K562 (cell line): ENCODE results near the gene IQCN. TPM values are rescaled to one million over a fixed set of nuclear protein-coding genes. Genes with fewer than 3 reads are reported as not detected.

Source experiments
- ADNP ChIP-seq: fragments of 200-800 bp; sonication (Bioruptor generic); IDR thresholded peaks from 2 replicates; pipeline ENCODE4 v1.6.1; 2016; ENCODE audit warnings: missing genetic modification characterization, missing compliant biosample characterization
- ATF2 ChIP-seq: sonication (generic); formaldehyde crosslinking; IDR thresholded peaks from 2 replicates; pipeline ENCODE4 v1.8.1; 2022; ENCODE audit warnings: missing genetic modification reagents
- BCL6 ChIP-seq: fragments of 250-450 bp; sonication (Bioruptor Pico); IDR thresholded peaks from 2 replicates; pipeline ENCODE4 v1.4.0; 2020
- CCAR2 ChIP-seq: fragments of 200-400 bp; formaldehyde crosslinking; IDR thresholded peaks from 2 replicates; pipeline ENCODE4 v1.6.1; 2017; ENCODE audit warnings: mild to moderate bottlenecking, low read depth, low read length
- CREB5 ChIP-seq: fragments of 250-450 bp; sonication (Bioruptor Pico); IDR thresholded peaks from 2 replicates; pipeline ENCODE4 v1.5.0; 2020; ENCODE audit warnings: mild to moderate bottlenecking
- ETV5 ChIP-seq: sonication (generic); formaldehyde crosslinking; IDR thresholded peaks from 2 replicates; pipeline ENCODE4 v1.4.0; 2020; ENCODE audit warnings: low read depth, mild to moderate bottlenecking, missing genetic modification reagents
- FIP1L1 ChIP-seq: fragments of 200-400 bp; formaldehyde crosslinking; IDR thresholded peaks from 2 replicates; pipeline ENCODE4 v1.6.1; 2018; ENCODE audit warnings: mild to moderate bottlenecking, low read depth, low read length; ENCODE audit not compliant: poor library complexity, severe bottlenecking
- FOXJ2 ChIP-seq: fragments of 200-800 bp; sonication (Bioruptor generic); IDR thresholded peaks from 2 replicates; pipeline ENCODE4 v1.6.1; 2016; ENCODE audit warnings: missing genetic modification characterization, missing compliant biosample characterization
- FOXJ3 ChIP-seq: sonication (generic); formaldehyde crosslinking; IDR thresholded peaks from 2 replicates; pipeline ENCODE4 v1.4.0; 2020; ENCODE audit warnings: mild to moderate bottlenecking, missing genetic modification reagents
- GABPB1 ChIP-seq: sonication (generic); formaldehyde crosslinking; IDR thresholded peaks from 2 replicates; pipeline ENCODE4 v1.8.0; 2022; ENCODE audit warnings: mild to moderate bottlenecking, missing genetic modification reagents
- HLTF ChIP-seq: fragments of 450-650 bp; IDR thresholded peaks from 2 replicates; pipeline ENCODE4 v1.6.1; 2016
- KDM2B ChIP-seq: fragments of 250-450 bp; sonication (Bioruptor Pico); IDR thresholded peaks from 2 replicates; pipeline ENCODE4 v1.8.0; 2021; ENCODE audit warnings: mild to moderate bottlenecking, moderate library complexity
- MCM5 ChIP-seq: fragments of 450-650 bp; IDR thresholded peaks from 2 replicates; pipeline ENCODE4 v1.6.1; 2016; ENCODE audit warnings: low read depth
- PATZ1 ChIP-seq: fragments of 250-450 bp; sonication (Bioruptor Pico); IDR thresholded peaks from 2 replicates; pipeline ENCODE4 v1.5.0; 2020; ENCODE audit warnings: mild to moderate bottlenecking, borderline replicate concordance
- PHB2 ChIP-seq: fragments of 450-650 bp; IDR thresholded peaks from 2 replicates; pipeline ENCODE4 v1.6.1; 2017; ENCODE audit warnings: low read depth
- SMARCB1 ChIP-seq: IDR thresholded peaks from 2 replicates; pipeline ENCODE4 v1.6.1; 2011; ENCODE audit warnings: improper control_type of control experiment, low read depth; ENCODE audit not compliant: insufficient read length
- SREBF1 ChIP-seq: fragments of 150-350 bp; IDR thresholded peaks from 2 replicates; pipeline ENCODE4 v1.6.1; 2014; ENCODE audit warnings: antibody characterized with exemption, low read depth, low read length, borderline replicate concordance
- STAT5B ChIP-seq: fragments of 250-450 bp; sonication (Bioruptor Pico); IDR thresholded peaks from 2 replicates; pipeline ENCODE4 v1.8.0; 2021; ENCODE audit warnings: mild to moderate bottlenecking, inconsistent platforms
- TCF7 ChIP-seq: sonication (generic); IDR thresholded peaks from 2 replicates; pipeline ENCODE4 v1.6.1; 2016; ENCODE audit warnings: antibody characterized with exemption, borderline replicate concordance
- ZBTB1 ChIP-seq: sonication (generic); formaldehyde crosslinking; IDR thresholded peaks from 2 replicates; pipeline ENCODE4 v1.8.1; 2023; ENCODE audit warnings: missing genetic modification reagents, low read depth, mild to moderate bottlenecking, borderline replicate concordance
- ZBTB17 ChIP-seq: fragments of 450-650 bp; formaldehyde crosslinking; IDR thresholded peaks from 2 replicates; pipeline ENCODE4 v1.4.0; 2020; ENCODE audit warnings: mild to moderate bottlenecking
- ZBTB9 ChIP-seq: fragments of 450-650 bp; formaldehyde crosslinking; IDR thresholded peaks from 2 replicates; pipeline ENCODE4 v1.4.0; 2020; ENCODE audit warnings: mild to moderate bottlenecking, moderate library complexity
- ZC3H11A ChIP-seq: IDR thresholded peaks from 2 replicates; pipeline ENCODE4 v1.6.1; 2012; ENCODE audit warnings: low read depth, low read length, improper control_type of control experiment
- ZNF695 ChIP-seq: fragments of 450-650 bp; formaldehyde crosslinking; IDR thresholded peaks from 2 replicates; pipeline ENCODE4 v1.4.0; 2020; ENCODE audit warnings: mild to moderate bottlenecking, moderate library complexity
- ZNF780A ChIP-seq: fragments of 250-450 bp; sonication (Bioruptor Pico); IDR thresholded peaks from 2 replicates; pipeline ENCODE4 v1.5.0; 2021; ENCODE audit warnings: mild to moderate bottlenecking
- polyA plus RNA-seq, 8 experiments: library from polyadenylated mRNA; depleted of rRNA in 4 of 8; stranded (reverse) in 5 of 8; unstranded in 3 of 8; fragments of >200 nt; fragmentation: Nextera tagmentation in 2 of 8; fragmentation: Illumina TruSeq in 1 of 8; extraction: Ambion mirVana in 2 of 8; extraction: Trizol in 1 of 8; gene quantifications; 2 replicates each; pipeline versions ENCODE4 v1.2.1 to v1.2.3, GENCODE V29; 2011 to 2014; ENCODE audit warnings: inconsistent platforms in 1 of 8, missing spikeins in 1 of 8
- total RNA-seq, 7 experiments: library from RNA; depleted of rRNA in 6 of 7; stranded (reverse); fragments of >200 nt in 6 of 7; fragmentation: Illumina TruSeq in 2 of 7; extraction: Trizol in 2 of 7; gene quantifications; 2 replicates each; pipeline versions ENCODE4 v1.2.1 to v1.2.3, GENCODE V29; 2011 to 2021; ENCODE audit warnings: low replicate concordance in 1 of 7

Gene IQCN
- total and polyA plus RNA-seq, 9 of the 15 experiments (the other 6 are each of a cell fraction or from before 2014, with no cell fraction given): 0.01 to 0.07 (median 0.04) TPM; not detected in 3

- TF ChIP-seq ZBTB9 (CRISPR knock-in tag) (no peak), CREB5 (CRISPR knock-in tag) (no peak), ZNF780A (CRISPR knock-in tag) (no peak), ZBTB17 (no peak), ZC3H11A (no peak), ATF2 (CRISPR knock-in tag) (no peak), PATZ1 (CRISPR knock-in tag) (no peak), PHB2 (no peak), ZBTB1 (CRISPR knock-in tag) (no peak), BCL6 (no peak), FOXJ3 (CRISPR knock-in tag) (no peak), STAT5B (CRISPR knock-in tag) (no peak), ADNP (0 out of 2 replicates have a peak, but pooled peaks have one; percentile 76), KDM2B (no peak), FOXJ2 (tag) (no peak), SREBF1 (no peak), SMARCB1 (no peak), FIP1L1 (no peak), ETV5 (no peak), MCM5 (no peak), TCF7 (no peak), HLTF (no peak), GABPB1 (CRISPR knock-in tag) (no peak), ZNF695 (CRISPR knock-in tag) (no peak), CCAR2 (no peak)
These were observed 65.9 kb downstream of the IQCN start (continued) for GRCh38 chr19:18208098-18208951.
